DMS 273 (cell line): ENCODE results near the gene SLC8A1.

Experiments
- DNase-seq: peaks from one replicate; lab custom pipeline; 2025; ENCODE audit not compliant: unreplicated experiment; lab: John Stamatoyannopoulos, UW

SLC8A1 gene

DNA sequence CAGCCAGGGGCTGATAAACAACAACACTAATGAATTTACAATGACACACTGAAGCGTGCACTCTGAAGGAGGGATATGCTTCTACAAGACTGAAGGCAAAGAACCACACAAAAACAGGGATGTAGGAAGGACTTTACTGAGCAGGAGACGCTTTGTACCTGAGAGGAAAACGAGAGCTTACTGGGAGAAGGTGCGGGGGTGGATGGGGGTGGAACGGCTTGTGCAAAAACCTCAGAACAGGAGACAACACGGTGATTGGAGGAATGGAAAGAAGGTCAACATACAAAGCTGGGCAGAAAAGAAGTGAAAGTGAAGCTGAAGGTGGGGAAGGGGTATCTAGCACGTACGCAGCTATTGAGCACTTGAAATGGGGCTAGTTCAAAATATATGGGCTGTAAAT lies 93.1 kb downstream of the SLC8A1 start:
- no peak for DNase-seq

DNA sequence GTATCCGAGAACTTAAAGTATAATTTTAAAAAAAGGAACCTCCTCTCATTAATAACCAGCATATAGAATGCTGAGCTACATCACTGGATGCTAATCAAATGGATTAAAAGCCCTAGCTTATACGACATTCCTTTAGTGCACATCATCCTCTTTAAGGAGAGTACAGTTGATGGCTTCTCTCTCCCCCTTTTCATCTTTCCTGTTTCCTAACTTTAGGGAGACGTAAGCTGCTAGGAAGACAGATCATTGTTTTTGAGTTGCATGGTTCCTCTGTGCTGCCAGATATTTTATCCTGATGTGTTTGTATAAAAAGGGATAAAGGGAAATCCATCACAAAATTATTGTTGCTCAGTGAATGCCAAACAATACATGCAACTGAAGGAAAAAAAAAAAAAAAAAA lies 94.2 kb downstream of the SLC8A1 start:
- DNase-seq: no peak

DNA sequence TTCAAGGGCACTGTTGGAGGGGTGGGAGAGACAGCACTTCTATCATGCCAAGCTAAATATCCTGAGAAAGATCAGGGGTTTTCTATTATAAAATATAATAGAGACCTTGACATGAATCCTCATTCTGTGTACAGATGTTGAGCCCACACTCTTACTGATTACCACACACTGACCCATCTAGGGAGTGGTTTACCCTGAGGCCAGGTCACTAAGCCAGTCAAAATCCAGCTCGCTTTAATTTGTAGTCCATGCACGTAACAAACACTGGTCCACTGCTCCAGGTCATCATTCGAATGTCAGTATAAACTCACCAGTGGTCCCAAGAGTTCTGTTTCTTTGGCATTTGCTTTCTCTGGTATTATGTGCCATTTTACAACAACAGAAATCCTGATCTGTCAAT lies 96.4 kb downstream of the SLC8A1 start:
- DNase-seq: no peak

DNA sequence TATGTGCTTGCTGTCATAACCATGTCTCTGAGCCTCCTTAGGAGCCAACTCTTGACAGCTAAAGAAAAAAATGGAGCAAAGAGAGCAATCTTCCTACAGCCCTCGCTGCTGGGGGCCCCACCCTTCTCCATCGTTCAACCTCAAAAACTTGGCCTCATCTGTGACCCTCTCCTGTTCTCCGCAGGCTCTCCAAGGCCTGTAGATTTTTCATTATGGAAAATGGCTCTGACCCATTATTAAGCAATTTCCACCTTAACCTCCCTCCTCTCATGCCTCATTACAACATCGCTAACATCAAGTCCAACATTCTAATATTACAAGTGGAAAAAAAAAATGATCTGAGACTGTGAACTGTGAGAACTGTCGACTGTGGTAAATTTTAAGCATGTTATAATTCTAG lies 98.7 kb downstream of the SLC8A1 start:
- no peak for DNase-seq

GRCh38 chr2:40352703-40353099 lies 99.2 kb downstream of the SLC8A1 start:
- no peak for DNase-seq

DNA sequence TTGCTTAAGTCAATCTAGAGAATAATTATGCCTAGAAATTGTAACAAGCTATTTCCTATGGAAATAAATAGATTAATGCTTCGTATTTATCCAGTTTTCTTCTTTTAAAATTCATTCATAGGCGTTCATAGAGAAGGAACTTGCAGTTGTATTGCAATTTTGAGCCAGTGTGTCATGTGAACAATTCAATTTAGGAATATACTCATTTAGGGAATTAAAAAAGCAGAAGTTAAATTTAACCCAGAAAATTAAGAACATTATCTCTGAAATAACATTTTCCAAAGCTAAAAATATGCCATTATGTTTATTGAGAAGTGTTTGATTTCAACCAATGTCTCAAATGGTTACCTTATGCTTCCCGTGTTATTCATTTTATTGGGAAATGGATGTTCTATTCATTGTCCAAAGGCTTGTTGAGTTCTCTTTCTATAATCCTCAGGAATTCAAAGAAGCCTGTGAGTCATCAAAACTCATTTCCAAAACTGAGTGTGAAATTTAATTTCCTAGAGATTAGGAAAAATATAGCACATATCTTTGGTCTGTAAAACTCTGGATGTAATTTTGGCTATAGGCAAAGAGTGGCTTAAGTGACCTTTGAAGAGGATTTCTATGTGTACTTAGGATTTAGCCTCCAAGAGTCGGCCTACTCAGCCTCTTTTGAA lies 99.7 kb downstream of the SLC8A1 start:
- no peak for DNase-seq

DNA sequence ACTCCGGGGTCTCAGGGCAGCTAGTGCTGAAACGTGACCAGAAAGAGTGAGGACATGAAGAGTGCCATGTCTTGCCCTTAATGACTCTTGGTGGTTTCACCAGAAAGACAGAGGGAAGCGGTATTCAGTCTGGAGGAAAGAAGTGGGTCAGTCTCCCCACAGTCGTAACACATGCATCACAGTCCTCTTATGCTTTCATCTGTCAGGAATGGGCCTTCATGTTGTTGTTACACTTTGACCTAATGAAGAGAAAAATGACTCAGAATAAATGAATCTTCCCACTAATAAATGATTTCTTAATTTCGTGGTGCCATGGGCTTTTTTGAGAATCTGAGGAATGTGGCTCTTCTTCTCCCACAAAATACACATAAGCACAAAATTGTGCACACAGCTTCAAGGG lies 103.2 kb downstream of the SLC8A1 start:
- DNase-seq: no peak

GRCh38 chr2:40348038-40348437 lies 103.9 kb downstream of the SLC8A1 start:
- DNase-seq: no peak

- DNase-seq: no peak
Observed at GRCh38 chr2:40346535-40347354, 105.1 kb downstream of the SLC8A1 start.

DNA sequence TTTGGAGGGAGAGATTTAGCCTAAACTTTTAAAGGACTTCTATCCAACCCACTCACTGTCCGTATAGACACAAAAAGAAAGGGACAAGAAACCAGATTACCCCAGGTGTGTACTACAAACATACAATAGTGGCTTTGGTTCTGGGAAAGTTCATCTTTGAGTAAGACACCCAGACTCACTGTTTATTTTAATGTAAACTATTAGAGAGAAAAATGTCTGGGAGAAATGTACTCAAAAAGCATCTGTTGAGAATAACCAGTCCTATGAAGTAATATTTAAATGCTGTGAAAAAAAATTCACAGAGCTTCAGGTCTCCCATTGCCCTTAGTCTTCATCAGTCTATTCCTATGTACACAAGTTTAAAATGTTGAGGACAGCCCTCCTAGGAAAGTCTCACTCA lies 107.5 kb downstream of the SLC8A1 start:
- DNase-seq: no peak

DNA sequence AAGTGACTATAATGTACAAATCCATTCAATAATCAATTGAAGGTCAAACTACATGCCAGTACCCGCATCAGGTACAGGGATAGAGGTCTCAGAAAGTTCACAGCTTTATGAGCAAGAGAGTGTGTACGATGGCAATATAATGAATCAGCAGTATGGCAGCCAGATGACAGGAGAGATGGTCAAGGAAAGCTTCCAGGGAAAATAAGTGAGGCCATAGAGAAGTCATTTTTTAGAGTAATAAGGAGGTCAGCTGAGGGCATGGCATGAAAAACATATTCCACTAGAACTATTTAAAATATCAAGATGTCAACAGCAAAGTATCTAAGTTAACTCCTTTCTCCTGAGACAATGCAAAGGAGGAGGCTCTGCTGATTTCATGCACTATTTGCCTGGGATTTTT lies 108.0 kb downstream of the SLC8A1 start:
- DNase-seq: no peak

DNA sequence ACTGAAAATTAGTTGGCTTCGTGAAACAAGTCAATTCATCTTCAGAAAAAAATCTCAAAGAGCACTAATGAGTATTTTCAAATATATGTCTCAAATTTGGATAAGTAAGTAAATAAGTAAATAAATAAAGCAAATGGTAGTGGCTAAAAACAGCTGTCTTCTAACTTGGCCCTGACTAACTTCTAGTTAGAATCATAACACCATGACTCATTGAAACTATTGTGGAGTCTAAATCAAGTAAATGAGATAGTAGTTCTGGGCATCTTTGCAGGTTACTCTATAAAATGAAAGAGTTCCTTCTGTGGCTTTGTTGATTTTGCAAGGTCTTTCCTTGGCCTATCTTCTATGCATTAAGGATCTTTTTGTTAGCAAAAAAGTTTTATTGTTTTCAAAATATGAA lies 110.7 kb downstream of the SLC8A1 start:
- DNase-seq: no peak

- DNase-seq: no peak
Observed at GRCh38 chr2:40339026-40339425, 112.9 kb downstream of the SLC8A1 start.

GRCh38 chr2:40332191-40332826 lies 119.6 kb downstream of the SLC8A1 start:
- DNase-seq: peak; percentile 22

DNA sequence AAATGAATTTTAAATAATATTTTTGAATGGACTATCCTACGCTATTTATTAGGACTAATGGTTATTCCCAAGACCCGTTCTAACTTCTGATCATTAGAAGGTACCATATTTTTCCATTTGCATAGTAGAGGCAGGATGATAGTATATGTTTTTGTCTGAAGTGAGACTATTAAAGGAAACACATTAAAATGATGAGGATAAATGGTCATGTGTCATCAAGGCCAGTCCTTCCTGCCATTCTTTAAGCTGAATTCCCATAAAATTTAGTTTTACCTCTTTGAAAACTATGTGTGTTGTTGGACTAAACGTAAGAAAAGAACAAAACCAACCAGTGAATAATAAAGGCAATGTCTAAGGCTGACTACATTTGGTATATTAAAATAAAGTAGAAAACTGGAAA lies 121.8 kb downstream of the SLC8A1 start:
- no peak for DNase-seq

GRCh38 chr2:40329739-40330030 lies 122.2 kb downstream of the SLC8A1 start:
- DNase-seq: no peak

- no peak for DNase-seq
Observed at GRCh38 chr2:40325116-40325515, 126.8 kb downstream of the SLC8A1 start.

DNA sequence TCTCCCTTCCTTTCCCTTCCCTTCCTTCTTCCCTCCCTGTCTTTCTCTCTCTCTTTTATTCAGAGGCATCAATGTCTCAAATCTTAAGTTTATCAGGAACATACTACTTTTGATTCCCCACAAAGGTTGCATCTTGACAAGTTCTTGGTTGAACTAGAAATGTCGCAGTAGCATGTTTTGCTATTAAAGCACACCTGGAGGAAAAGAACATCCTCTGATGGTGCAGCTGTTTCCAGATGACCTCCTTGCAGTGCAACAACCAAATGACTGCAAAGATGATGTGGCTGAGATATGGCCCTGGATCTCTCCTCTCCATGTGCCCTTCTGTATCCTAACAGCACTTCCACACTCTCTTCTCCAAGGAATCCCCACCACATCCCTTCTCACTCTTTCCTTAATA lies 127.2 kb downstream of the SLC8A1 start:
- DNase-seq: no peak

GRCh38 chr2:40321822-40322221 lies 130.1 kb downstream of the SLC8A1 start:
- DNase-seq: no peak

GRCh38 chr2:40321016-40321623 lies 130.8 kb downstream of the SLC8A1 start:
- no peak for DNase-seq

- no peak for DNase-seq
Observed at GRCh38 chr2:40318921-40319320, 133.0 kb downstream of the SLC8A1 start.

GRCh38 chr2:40317761-40318160 lies 134.1 kb downstream of the SLC8A1 start:
- DNase-seq: no peak
